ENCODE results near the gene ETFA. TPM values are rescaled to one million over a fixed set of nuclear protein-coding genes. Genes with fewer than 3 reads are reported as not detected.
A peak's percentile ranks its signal among the peaks of the same experiment; 100 is the strongest.

The ETFA gene
- total and polyA plus RNA-seq, 9 of the 15 experiments (the other 6 are each of a cell fraction or from before 2014, with no cell fraction given): 130 to 543 (median 232) TPM

GRCh38 chr15:76289582-76289981, 21.7 kb downstream of the ETFA start:
- no peak overlapping the region for H3K4me3 ChIP-seq
- H3K27ac ChIP-seq (ENCODE audit: extremely low read depth, low read depth, low read length): no peak overlapping the region
- peaks cover 0 to 9% of the 10 kb centered on the region in 2 experiments; a peak in 2 of 5 replicates for H3K4me1 ChIP-seq (replicated peaks in 1 of 2; ENCODE audit: control insufficient read depth in 2 of 2, insufficient read depth in 2 of 2, low read length in 2 of 2)
- ChIA-PET POLR2A (interaction anchor here (0.8 to 2.5 kb wide), 3 partner anchors 11 to 42 kb away, joined by 3 to 10 read pairs (median 4); partner anchors contain the start of gene ETFA), CTCF (ENCODE audit: low intra/inter-chr PET ratio) (no interaction called here)
- H3K9me1 ChIP-seq (ENCODE audit: control insufficient read depth, insufficient read depth, low read length): no peaks in the 10 kb centered on the region
- H3K27me3 ChIP-seq (ENCODE audit: control insufficient read depth in 2 of 2, insufficient read depth in 2 of 2, low read length in 2 of 2): no peaks in the 10 kb centered on the region
- H3K9ac ChIP-seq (ENCODE audit: insufficient read depth in 1 of 2, low read depth in 2 of 2, low read length in 2 of 2): no peak overlapping the region
- in situ Hi-C loops (cut with MboI) (no loop called here), intact Hi-C loops (cut with micrococcal nuclease) (no loop called here)
- 0 out of 2 replicates have a peak, but pooled peaks cover 3% of the 10 kb centered on the region for H4K20me1 ChIP-seq (replicated peaks; ENCODE audit: control insufficient read depth, insufficient read depth, low read length)
- WGBS (ENCODE audit: insufficient coverage, low coverage, missing lambda C conversion rate): 4% methylated on average over 3 of the region's 3 CpGs
- DNase-seq (ENCODE audit: extremely low read depth in 1 of 4, low spot score in 3 of 4) (peak in 3 of 4 experiments; percentile 18 to 31 (median 28)), ATAC-seq (peak; percentile 65), FAIRE-seq (no peak)
- peaks cover 82% of the 10 kb centered on the region for H3K36me3 ChIP-seq (ENCODE audit: control insufficient read depth, insufficient read depth, low read length)
- no peak overlapping the region for H2AFZ ChIP-seq (ENCODE audit: low read depth, low read length)
- no peaks in the 10 kb centered on the region for H3K9me3 ChIP-seq (replicated peaks; ENCODE audit: control insufficient read depth, insufficient read depth, low read depth, low read length)
- peaks cover 41% of the 10 kb centered on the region for H3K79me2 ChIP-seq (ENCODE audit: control insufficient read depth, insufficient read depth, low read length)
- H3K4me2 ChIP-seq (ENCODE audit: insufficient read depth, low read length): no peak overlapping the region
- no TSS peak for BruUV-seq (replicated peaks)
- TF ChIP-seq TEAD4 (IDR thresholded peaks at IDR 0.05; ENCODE audit: low read length) (peak; percentile 63), TEAD4 (CRISPR knock-in tag; IDR thresholded peaks at IDR 0.05; ENCODE audit: borderline replicate concordance) (no peak), BACH1 (tag; IDR thresholded peaks at IDR 0.05) (no peak), EP300 (IDR thresholded peaks at IDR 0.05; ENCODE audit: low read length) (0 out of 2 replicates have a peak, but pooled peaks have one; percentile 16), SMARCE1 (IDR thresholded peaks at IDR 0.05) (no peak), CREB3 (tag; conservative IDR thresholded peaks at IDR 0.05; ENCODE audit: low read depth) (no peak), HOXB6 (CRISPR knock-in tag; IDR thresholded peaks at IDR 0.05; ENCODE audit: borderline replicate concordance) (no peak), DPF2 (IDR thresholded peaks at IDR 0.05) (0 out of 2 replicates have a peak, but pooled peaks have one; percentile 37), AFF4 (CRISPR knock-in tag; IDR thresholded peaks at IDR 0.05) (no peak), CBFA2T3 (IDR thresholded peaks at IDR 0.05) (peak; percentile 72), THAP7 (CRISPR knock-in tag; IDR thresholded peaks at IDR 0.05) (no peak), KAT8 (IDR thresholded peaks at IDR 0.05; ENCODE audit: low read depth) (no peak), HSF4 (CRISPR knock-in tag; IDR thresholded peaks at IDR 0.05; ENCODE audit: borderline replicate concordance) (no peak), PBX2 (CRISPR knock-in tag; IDR thresholded peaks at IDR 0.05; ENCODE audit: low read depth) (no peak), PBX2 (tag; conservative IDR thresholded peaks at IDR 0.05; ENCODE audit: low read depth) (no peak), NCOR1 (IDR thresholded peaks at IDR 0.05) (peak; percentile 34; the same call in 1 of the 2 replicates), SIRT6 (IDR thresholded peaks at IDR 0.05; ENCODE audit: low read depth, low read length) (no peak)
